AG09309 (cell line): ENCODE results near the gene KIAA1671.

ENCODE experiments used
- DNase-seq: peaks from one replicate; pipeline ENCODE4 v3.0.0-alpha.2; 2010; ENCODE audit warnings: low read depth
- H3K4me3 ChIP-seq: 2 replicates; pipeline ENCODE4 v1.5.1; 2011; ENCODE audit warnings: mild to moderate bottlenecking, low read depth, low read length, moderate library complexity; ENCODE audit not compliant: control insufficient read depth
- TF ChIP-seq, protein P1 (sequence below): IDR thresholded peaks from 2 replicates; pipeline ENCODE4 v1.5.1; 2011; ENCODE audit warnings: mild to moderate bottlenecking, low read depth, low read length, inconsistent platforms; ENCODE audit not compliant: insufficient read depth, control insufficient read depth; ENCODE audit errors: missing control alignments

KIAA1671 gene

GRCh38 chr22:25120761-25121212 is 168.3 kb downstream of the KIAA1671 start:
- DNase-seq, result no peak
- no peak overlapping the region for H3K4me3 ChIP-seq
- TF ChIP-seq, protein P1, sequence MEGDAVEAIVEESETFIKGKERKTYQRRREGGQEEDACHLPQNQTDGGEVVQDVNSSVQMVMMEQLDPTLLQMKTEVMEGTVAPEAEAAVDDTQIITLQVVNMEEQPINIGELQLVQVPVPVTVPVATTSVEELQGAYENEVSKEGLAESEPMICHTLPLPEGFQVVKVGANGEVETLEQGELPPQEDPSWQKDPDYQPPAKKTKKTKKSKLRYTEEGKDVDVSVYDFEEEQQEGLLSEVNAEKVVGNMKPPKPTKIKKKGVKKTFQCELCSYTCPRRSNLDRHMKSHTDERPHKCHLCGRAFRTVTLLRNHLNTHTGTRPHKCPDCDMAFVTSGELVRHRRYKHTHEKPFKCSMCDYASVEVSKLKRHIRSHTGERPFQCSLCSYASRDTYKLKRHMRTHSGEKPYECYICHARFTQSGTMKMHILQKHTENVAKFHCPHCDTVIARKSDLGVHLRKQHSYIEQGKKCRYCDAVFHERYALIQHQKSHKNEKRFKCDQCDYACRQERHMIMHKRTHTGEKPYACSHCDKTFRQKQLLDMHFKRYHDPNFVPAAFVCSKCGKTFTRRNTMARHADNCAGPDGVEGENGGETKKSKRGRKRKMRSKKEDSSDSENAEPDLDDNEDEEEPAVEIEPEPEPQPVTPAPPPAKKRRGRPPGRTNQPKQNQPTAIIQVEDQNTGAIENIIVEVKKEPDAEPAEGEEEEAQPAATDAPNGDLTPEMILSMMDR, result no peak

DNA sequence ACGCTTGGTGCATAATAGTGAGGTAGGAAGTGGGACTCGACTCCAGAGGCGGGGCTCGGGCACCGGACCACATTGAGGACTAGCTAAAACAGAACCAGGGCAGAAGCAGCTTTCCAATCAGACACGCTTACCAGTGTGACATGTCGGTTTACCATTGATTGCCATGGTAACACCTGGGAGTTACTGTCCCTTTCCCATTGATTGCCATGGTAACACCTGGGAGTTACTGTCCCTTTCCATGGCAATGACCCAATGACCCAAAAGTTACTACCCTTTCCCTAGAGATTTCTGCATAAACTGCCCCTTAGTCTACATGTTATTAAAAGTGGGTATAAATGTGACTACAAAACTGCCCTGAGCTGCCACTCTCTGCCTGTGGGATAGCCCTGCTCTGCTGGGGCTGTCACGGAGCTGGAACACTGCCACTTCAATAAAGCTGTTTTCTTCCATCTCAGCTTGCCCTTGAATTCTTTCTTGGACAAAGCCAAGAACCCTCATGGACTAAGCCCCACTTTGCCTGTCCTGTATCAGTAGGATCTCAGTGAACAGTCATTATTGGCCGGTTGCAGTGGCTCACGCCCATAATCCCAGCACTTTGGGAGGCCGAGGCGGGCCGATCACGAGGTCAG is 169.7 kb downstream of the KIAA1671 start:
- TF ChIP-seq, protein P1, result no peak
- no peak overlapping the region for H3K4me3 ChIP-seq
- no peak for DNase-seq

GRCh38 chr22:25123677-25124076 is 171.2 kb downstream of the KIAA1671 start:
- no peak overlapping the region for H3K4me3 ChIP-seq
- TF ChIP-seq, protein P1, result no peak
- DNase-seq, result no peak

DNA sequence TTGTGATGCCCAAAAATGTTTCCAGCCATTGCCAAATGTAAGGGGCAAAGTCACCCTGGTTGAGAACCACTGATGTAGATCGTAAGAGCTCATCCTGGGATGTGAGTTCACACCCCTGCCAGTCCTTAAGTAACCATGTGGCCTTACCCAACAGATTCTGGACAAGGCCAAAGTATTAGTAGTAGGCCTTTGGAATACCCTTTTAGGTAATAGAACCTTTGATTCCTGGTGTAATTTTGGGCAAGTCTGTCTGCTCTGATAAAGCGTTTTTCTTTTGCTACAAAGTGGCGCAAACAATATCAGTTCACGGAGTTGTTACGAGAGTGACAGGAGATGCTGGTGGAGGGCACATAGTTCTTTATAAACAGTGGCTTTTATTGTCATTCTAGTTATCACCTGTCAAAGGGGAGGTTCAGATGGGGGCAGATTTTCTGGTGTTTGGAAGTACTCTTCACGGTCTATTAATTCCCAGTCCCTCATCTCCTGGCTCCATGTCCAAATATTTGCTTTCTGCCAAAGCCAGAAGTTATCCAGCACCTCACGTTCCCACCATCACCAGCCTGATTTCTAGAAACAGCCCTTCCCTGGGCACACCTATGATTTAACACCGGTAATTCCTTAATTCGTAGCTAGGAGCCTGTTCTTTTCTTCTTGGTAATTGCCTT is 173.3 kb downstream of the KIAA1671 start:
- TF ChIP-seq, protein P1, result no peak
- no peak overlapping the region for H3K4me3 ChIP-seq
- DNase-seq, result no peak

DNA sequence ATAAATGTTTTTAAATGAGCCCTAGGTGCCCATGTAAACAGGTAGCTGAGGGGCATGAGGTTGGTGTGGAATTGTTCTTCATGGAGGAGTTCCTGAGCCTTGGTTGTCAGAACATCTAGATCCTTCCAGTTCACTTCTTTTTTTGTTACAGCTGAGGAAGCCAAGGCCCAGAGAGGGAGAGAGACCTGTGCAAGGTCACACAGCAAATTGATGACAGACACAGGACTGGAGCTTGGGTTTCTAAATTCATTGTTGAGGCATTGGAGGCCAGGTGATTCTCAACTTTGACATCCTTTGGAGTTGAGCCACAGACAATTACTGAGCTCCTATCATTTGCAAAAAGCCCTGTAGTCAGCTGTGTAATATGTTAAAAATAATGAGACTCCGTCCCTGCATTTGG is 174.0 kb downstream of the KIAA1671 start:
- DNase-seq, result no peak
- TF ChIP-seq, protein P1, result no peak
- H3K4me3 ChIP-seq, result no peak overlapping the region

GRCh38 chr22:25127318-25127717 is 174.8 kb downstream of the KIAA1671 start:
- TF ChIP-seq, protein P1, result no peak
- H3K4me3 ChIP-seq, result no peak overlapping the region
- DNase-seq, result no peak

GRCh38 chr22:25130462-25130861 is 177.9 kb downstream of the KIAA1671 start:
- DNase-seq, result no peak
- no peak overlapping the region for H3K4me3 ChIP-seq
- TF ChIP-seq, protein P1, result no peak
